NCI-H2196 (cell line): ENCODE results near the gene CLNK.
"Not testable (repeated sequence)": the region's sequence is repeated elsewhere in the genome, so short reads cannot be mapped to it uniquely, and the experiment has no call there.

Source experiments
- DNase-seq: peaks from one replicate; lab custom pipeline; 2025; ENCODE audit not compliant: unreplicated experiment; lab: John Stamatoyannopoulos, UW

The CLNK gene

DNA sequence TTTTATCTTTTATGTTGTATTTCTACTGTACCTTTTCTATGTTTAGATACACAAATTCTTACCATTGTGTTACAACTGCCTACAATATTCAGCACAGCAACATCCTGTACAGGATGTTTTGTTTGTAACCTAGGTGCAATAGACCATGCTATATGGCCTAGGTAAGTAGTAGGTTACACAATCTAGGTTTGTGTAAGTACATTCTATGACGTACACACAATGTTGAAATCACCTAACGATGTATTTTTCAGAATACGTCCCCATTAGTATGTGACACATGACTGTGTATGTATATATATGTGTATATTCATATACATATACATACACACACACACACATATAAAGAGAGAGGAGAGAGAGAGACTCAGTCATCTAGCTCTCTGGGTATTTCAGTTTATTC lies 103.5 kb downstream of the CLNK start:
- DNase-seq, result no peak

DNA sequence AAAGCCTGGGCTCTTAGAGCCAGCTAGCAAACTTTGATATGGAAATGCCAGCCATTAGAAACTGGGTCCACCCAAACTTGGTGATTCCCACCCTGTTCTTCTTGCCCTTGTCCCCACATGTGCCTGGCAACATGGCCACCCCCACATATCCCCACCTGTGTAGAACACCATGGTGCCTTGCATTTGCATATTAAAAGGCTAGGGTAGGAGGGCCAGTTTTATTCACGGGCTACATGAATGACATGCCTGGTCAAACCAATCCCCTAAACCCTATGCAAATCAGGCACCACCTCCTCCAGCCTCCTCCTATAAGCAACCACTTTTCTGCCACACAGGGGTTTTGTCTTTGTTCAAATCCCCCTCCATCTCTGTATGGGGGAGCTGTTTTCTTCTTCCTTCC lies 104.9 kb downstream of the CLNK start:
- DNase-seq, result no peak

DNA sequence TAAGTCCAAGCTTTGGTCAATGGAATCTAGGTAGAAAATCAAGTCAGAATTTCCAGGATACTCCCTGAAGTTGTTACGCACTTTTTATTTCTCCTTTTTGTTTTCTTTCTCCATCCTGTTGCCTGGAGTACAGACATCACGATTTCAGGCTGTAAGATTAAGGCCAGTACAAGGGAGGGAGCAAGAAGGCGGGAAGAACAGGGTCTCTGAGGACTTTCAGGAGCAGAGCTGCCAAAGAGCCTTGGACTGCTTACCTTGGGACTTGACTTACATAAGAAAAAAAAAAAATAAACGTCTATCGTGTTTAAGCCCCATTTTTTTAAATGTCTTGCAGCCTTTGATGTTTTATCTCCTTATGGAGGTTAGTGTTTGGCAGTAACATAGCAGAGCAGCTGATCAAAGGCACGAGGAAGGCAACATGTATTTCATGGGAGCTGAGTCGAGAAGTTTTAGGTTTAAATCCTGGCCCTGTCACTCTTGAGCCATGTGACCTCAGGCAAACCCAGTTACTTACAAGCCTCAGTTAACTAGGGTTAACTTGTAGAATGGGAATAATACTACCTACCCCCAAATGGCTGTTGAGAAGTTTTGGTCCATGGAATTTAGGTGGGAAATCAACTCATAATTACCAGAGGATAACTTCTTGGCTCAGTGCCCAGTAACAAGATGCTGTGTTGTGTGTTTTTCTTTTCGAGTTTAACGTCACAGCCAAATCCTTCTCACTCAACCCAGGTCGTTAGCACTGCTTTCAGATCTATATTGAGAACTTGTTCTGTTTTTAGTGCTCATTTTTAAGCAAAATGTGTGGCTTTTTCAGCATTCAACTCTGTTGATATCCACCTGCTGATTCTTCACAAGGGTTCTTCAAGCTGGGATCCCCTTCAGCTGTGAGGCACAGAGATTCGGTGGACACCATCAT lies 106.8 kb downstream of the CLNK start:
- no peak for DNase-seq

DNA sequence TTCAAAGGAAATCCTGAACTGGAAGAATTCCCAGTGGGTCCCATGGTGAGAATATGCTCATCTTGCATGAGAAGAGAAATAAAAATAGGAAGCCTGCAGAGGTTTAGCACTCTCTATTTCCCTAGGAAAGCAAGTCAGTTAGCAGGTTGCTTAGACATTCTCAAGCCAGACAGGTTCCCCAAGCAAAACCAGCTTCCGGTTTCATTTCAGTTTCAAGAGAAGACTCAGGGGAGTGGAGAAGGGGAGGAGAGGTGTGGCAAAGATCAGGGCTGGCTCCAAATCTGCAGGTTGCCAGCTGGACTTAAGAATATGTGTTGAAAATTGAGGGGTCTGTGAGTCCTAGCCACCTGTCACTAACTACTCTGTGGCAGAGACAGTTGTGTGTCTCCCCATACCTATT lies 107.5 kb downstream of the CLNK start:
- no peak for DNase-seq

DNA sequence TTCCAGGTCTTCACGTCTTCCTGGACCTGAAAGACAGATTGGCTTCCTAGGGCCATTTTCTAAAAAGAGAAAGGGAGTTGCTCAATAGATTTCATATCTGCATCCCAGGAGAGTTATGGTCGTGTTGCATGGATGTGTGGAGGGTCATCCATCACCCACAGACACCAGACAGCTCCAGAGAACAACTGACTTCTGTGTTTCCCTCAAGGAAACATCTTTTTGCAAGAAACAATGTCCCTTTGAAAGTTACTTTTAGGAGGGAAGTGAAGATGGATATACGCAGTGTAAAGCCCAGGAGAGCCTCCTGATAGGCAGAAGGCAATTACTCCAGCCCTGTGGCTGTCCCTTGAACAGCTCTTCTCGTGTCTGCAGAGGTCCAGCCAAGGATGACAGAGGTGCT lies 108.3 kb downstream of the CLNK start:
- no peak for DNase-seq

DNA sequence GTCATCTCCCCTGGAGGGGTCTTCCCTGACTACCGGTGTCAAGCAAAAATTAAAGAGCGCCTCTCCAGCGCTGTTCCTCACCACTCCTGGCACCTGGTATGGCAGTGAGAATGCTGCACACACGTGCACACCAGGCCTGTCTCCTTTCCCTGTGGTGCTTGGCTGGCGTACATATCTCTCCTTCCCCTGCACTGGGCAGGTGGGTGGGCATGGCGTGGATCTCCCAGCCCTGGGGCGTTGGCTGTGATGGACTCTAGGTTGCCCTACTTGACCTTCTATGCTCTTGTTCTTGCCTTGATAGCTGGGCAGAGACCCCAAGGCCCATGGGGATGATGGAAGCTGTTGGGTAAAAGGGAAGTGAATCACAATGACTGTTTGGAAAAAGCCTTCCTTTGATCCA lies 109.2 kb downstream of the CLNK start:
- no peak for DNase-seq

DNA sequence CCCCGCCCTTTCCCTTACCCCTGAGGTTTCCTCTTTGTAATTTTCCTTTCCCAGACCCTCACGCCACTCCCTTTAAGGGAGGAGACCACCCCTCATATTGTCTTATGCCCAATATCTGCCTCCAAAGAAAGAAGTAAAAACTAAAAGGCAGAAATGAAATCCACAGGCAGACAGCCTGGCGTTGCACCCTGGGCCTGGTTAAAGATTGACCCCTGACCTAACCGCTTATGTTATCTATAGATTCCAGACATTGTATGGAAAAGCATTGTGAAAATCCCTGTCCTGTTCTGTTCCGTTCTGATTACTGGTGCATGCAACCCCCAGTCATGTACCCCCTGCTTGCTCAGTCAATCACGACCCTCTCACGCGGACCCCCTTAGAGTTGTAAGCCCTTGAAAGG lies 110.0 kb downstream of the CLNK start:
- not testable (repeated sequence) for DNase-seq

DNA sequence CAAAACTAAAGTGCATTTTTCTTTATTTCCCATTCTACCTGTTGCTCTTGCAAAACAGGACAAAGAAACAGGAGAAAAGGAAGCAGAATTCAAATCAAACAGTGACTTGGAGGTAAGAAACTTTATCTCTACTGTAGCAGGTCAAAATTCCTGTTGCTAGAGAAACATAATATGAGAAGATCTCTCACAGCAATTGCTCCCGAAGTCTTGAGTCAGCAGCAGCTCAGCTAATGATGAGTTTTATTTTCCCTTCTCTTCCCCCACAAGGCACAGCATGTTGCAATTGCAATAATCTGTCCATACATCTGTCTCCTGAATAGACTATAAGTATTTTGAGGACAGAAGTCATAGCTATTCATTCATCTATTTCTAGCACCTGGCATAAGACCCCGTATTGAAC lies 112.7 kb downstream of the CLNK start:
- DNase-seq, result peak; percentile 5

DNA sequence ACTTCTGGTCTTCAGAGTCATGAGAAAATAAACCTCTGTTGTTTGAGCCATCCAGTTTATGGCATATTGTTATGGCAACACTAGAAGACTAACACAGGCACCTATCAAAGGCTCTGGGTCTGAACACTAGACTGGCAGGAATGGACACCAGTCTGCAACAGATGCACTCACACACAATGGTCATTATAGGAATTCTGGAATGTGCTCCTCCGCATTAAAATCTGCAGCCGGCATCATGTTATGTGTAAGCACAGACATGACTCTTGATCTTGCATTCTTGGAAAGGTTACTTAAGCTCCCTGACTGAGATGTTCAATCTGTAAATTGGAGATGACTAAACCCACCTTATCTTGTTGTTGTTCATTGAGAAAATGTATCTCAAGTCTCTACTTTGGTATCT lies 115.1 kb downstream of the CLNK start:
- DNase-seq, result no peak

DNA sequence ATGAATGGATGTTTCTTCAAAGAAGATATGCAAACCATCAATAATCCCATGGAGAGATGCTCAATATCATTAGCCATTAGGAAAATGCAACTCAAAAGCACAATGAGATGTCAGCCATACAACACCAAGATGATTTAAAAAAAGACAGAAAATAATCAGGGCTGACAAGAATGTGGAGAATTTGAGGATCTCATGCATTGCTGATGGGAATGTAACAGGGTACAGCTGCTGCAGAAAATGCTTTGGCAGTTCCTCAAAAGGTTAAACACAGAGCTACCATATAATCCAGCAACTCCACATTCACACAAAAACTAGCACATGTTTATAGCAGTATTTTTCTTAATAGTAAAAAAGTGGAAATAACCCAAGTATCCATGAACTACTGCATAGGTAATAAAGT lies 116.8 kb downstream of the CLNK start:
- DNase-seq, result no peak

DNA sequence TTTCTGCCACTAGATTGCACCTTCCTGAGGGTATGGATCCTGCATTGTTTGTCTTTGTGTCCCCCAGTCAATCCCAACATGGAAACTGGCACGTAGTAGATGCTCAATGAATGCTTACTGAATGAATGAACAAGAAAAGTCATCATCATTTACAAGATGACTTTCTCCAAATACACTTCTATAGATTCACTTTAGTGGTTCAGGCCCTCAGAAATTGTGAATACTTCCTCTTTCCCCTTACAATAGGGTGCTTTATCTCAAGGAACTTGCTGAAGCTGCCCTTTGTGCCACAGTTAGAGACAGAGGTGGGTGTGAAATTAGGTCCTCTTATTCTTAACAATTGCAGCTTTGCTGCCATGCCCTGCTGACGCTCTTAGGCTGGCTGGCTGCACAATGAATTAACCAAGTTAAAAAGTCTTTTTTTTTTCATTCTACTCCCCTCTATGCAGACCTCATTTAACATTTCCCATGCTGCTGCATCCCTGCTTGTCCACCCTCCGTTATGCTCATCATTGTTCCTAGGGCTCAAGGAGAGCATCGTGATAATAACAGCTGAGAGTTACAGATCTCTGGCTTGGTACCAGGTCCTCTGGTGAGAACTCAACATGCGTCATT lies 119.3 kb downstream of the CLNK start:
- no peak for DNase-seq

DNA sequence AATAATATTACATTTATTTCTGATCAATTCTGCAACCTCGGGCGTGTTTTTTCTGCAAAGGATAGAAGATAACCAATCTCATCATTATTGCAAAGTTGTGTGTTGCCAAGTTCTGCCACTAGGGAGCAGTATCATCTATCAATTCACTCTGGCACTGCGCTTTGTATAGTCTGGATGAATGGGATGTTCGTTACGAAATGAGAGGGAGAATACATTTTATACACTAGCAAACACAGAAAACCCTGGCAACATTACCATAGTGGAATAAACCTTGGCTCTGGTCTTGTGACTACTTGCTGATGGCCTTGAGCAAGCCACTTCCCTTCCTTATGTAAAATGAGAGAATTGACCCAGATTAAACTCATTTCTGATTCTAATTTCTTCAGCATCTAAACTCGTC lies 129.9 kb downstream of the CLNK start:
- peak; percentile 73 for DNase-seq

DNA sequence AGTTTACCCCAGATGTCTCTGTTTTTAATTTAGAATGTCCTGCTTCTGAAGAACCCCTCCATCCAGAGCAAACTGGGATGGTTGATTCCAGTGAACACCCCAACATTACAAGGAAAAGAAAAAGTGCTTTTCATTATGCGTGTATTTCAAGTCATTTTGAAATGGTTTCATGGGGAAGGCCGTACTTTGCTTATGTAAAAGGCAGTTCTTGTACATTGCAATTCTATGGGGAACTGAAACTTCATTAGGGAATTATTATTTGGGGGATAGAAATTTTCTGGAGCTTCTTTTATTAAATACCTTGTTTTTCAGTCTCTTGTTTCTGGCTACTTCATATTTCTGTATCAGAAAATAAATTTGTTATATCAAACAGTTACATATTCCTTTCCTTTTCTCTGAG lies 130.4 kb downstream of the CLNK start:
- no peak for DNase-seq

DNA sequence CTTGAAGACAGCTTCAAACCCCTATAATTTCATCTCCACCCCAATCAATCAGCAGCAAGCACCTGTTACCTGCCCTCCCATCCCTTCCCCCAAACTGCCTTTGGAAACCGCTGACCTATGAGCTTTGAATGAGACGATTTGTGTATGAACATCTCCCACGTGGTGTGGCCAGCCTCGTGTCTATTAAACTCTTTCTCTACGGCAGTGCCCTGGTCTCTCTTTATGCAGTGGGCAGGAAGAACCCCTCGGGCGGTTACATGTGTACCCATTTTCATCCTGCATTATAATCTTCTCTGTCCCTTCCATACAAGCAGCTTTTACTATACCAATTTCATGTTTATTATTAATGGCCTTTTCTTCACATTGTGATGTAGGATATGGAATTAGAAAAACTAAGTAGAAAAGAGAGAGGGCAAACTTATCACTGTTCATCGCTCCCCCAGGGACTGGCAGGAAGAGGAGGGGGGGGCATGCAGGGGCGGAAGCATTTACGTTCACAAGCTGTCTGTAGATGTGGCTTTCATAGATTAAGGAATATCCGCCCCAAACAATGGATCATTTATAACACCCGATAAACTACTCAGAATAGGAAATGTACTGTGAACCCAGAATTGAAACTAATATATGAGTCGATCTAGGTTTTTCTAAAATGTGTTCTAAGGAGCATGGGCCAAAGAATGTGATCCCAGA lies 131.8 kb downstream of the CLNK start:
- no peak for DNase-seq

DNA sequence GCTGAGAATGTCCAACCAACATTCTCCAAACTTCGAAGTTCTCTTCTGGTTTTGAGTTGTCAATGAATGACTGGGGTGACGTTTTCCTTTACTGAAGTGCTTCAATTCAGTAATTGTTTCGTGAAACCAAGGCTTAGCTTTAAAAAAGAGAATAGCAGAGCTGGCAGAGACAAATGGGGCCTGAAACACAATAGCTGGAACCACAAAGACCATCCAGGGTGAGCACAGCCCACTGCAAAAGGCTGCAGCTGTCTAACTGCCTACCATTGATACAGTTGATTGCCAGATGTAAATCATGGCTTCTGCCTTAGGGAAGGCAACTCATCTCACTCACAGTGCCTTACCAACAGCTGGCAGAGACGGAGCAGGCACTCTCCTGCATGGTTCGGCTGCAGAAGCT lies 148.7 kb downstream of the CLNK start:
- no peak for DNase-seq

DNA sequence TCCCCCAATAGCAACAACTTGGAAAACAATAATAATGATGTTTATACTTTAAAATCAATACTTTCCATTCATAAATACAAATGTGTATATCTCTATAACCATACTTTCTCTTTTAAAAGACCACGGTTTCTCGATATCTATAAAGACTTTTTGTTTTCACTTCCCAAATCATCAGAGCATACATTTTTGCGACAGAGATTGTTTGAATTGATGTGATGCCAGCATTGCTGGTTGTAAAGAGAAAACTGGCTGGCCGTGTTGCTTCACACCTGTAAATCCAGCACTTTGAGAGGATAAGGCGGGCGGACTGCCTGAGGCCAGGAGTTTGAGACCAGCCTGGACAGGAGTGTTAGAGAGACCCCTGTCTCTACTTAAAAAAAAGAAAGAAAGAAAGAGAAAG lies 149.7 kb downstream of the CLNK start:
- no peak for DNase-seq

DNA sequence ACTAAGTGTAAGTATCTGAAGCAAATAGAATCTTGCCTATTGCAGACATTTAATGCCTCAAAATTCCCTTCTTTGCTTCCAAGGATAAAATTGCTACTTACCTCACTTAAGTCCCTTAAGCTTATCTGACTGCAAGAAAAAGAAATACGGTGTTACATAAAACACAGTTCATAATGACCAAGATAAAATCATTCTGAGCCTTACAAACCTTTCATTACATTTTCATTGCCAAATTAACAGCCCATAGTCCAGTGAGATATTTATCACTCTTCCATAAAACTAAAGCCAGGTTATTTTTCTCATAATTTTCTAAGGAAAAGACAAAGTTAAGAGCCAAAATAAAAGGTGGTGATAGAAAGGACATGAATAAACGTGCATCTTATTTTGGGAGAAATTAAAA lies 152.4 kb downstream of the CLNK start:
- DNase-seq, result no peak

DNA sequence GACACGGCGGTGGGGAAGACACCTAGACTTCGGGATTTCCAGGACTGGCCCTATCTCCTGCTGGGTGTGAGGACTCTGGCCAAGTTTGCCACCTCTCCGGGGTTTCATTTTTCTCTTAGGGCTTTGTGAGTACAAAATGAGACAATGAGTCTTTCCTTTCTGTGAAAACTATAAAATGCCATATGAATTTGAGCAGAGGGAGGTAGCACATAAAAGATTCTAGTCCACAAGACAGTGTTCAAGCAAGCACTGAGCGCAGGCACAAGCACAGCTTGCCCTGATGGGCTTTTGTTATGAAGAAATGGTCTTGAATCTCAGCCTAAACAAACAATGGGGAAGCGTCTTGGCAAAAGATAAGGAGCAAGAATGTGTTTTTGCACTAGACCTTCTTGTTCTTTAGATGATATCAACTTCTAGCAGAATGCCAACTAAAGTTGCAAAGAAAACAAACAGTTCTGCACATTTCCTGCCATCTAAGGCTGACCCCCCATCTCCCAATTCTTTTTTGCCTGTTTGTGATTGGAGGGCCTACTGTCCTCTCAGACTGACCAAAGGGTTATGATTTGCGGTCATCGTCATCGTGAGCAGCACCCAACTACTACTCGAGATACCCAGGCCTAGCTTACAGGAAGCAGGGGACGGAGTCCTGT lies 154.3 kb downstream of the CLNK start:
- peak; percentile 24 for DNase-seq

DNA sequence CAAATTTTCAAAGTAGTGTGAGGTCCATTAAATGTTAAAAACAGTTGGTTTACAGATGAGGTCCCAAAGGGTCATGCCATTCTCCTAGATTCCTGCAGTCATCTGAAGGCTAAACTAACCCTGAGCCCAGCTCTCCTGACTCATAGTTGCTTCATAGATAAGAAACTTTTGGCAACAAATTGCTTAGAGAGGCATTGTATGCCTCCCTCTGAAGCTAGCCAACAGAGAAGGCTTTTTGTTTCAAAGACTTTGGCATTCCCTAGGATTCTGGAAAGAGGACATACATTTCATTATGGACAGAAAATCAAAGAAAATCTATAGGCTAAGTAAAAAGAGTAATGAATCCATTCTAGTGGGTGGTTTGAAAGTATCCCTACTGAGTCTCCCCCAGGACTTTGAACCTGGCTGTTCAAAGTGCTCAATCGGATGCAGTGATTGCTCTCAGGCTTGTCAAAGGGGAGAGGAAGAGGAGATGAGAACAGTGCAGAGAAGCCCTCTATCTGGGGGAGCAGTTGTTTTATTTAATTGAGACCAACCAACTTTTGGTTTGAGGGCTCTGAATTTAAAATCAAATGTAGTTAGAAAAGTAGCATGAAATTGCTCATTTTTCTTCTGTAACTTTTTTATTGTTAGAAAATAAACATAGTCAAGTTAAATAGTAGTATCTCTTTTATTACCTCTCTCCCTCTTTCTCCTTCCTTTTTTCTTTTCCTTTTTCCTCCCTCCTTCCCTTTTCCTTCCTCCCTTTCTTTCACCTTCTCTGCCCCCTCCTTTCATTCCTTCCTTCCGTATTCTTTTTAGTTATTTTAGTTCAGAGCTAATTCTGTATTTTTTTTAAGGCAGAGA lies 155.1 kb downstream of the CLNK start:
- no peak for DNase-seq

DNA sequence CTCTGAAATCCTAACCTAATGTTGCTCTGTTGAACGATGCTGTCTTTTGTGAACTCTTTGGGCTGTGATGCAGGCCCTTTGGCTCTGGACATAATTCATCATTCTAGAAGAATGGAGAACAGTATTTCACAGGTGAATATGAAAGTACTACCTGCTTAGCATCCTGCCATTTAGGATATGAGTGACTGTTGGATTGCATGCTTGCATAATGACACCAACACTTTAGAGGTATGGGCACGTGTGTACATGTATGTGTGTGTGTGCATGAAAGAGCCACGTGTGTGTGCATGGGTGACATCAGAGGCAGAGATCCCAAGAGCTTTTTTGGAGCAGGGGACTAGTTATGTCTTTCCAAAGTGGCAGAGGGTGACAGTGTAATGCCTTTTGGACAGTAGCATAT lies 157.1 kb downstream of the CLNK start:
- DNase-seq, result no peak
